GM19193 (cell line): Measurements from ENCODE around the gene NECTIN3.

Experiments used
- POLR2A ChIP-seq: IDR thresholded peaks from 4 replicates; pipeline ENCODE4 v1.6.1; 2011; ENCODE audit not compliant: insufficient read depth, insufficient read length; ENCODE audit errors: extremely low read depth

NECTIN3 gene

DNA sequence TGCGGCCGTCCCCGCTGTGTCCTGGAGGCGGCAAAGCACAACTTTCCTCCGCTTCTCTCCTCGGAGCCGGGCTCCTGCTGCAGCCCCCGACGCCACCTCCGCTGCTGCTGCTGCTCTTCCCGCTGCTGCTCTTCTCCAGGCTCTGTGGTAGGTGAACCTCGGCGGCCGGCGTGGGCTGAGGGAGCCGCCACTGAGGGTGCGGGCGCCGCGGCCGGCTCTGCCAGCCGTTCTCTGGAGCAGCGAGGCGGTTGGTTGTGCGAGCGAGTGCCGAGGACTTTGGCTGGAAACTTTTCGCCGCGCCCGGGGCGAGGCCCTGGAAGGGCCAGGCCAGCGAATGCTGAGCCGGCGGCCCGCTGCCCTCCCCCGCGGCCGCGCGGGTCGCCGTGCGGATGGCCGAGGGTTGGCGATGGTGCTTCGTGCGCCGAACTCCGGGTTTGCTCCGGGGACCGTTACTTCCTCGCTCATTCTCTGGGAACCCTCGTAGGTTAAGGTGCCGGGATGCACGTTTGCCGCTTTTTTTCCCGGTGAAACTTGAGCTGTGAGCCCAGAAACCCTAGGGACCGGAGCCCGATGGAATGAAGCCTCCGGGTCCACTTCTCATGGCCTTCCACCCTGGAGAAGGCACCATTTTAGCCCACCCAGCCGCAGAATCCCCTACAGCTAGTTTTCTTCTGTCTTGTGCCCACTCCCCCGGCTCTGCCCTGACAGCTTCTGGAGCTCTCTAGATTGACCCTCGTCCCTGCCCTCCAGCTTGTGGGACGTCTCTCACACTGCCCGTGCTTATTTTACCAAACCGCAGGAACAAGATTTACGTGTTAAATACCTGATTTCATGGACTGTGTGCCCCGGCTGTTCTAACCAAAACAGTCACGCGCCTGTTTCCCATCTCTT lies 660 bp downstream of the NECTIN3 start:
- no peak for TF ChIP-seq POLR2A

- no peak for TF ChIP-seq POLR2A
These were observed 1.6 kb downstream of the NECTIN3 start for GRCh38 chr3:111073218-111073617.

DNA sequence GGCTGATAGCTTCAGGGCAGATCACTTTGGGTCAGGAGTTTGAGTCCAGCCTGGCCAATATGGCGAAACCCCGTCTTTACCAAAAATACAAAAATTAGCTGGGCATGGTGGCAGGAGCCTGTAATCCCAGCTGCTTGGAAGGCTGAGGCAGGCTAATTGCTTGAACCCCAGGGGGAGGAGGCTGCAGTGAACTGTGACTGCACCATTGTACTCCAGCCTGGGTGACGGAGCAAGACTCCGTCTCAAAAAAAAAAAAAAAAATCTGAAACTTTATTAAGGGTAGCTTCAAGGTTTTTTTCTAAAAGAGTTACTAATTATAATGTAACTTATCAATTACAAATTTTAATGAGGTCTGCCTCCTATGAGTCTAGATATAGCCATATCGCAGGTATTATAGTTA lies 5.1 kb downstream of the NECTIN3 start:
- TF ChIP-seq POLR2A = no peak

- no peak for TF ChIP-seq POLR2A
These were observed 5.8 kb downstream of the NECTIN3 start for GRCh38 chr3:111077369-111077768.

DNA sequence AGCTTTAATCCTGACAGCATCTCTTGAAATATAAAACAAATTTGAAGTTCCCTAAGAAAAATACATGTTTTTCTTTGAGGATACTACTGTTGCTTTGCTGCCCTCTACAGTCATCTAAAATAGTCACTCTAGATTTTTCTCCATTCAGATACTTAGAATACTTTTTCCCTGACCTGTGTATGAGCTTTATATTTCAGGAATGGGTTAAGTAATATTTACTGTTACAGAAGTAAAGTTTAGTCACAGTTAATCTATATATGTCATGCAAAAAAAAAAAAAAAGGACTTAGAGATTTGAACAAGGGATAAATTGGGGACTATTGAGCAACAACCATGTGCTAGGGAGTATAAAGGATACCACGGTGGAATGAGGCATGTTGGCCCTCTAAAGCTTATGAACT lies 8.8 kb downstream of the NECTIN3 start:
- no peak for TF ChIP-seq POLR2A

- TF ChIP-seq POLR2A = no peak
These were observed 9.5 kb downstream of the NECTIN3 start for GRCh38 chr3:111081008-111081545.

DNA sequence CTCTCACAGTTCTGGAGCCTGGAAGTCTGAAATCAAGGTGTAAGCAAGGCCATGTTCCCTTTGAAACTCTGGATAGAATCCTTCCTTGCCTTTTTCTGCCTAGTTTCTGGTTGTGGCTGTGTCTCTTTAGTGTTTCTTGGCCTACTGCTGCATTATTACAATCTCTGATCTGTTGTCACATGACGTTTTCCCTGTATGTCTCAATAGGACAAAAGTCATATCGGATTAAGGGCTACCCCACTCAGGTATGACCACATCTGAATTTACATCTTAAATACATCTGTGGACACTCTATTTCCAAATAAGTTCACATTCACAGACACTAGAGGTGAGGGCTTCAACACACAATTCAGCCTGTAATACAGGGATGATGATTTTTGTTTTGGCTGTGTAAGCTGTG lies 13.3 kb downstream of the NECTIN3 start:
- no peak for TF ChIP-seq POLR2A

DNA sequence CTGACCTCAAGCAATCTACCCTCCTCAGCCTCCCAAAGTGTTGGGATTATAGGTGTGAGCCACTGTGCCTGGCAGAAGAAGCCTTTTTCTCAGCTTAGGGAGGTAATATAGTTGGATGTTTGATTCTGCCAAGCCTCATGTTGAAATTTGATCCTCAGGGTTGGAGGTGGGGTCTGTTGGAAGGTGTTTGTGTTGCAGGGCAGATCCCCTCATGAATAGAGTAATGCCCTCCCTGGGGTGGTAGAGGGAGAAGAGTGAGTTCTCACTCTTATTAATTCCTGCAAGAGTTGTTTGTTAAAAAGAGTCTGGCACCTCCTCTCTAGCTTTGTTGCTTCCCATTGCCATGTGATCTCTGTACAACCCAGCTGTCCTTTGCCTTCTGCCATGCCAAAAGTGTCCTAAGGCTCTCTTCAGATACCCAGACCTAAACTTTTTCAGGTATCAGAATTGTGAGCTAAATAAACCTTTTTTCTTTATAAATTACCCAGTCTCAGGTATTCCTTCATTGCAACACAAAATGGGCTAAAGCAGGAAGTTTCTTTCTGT lies 16.4 kb downstream of the NECTIN3 start:
- TF ChIP-seq POLR2A = no peak

DNA sequence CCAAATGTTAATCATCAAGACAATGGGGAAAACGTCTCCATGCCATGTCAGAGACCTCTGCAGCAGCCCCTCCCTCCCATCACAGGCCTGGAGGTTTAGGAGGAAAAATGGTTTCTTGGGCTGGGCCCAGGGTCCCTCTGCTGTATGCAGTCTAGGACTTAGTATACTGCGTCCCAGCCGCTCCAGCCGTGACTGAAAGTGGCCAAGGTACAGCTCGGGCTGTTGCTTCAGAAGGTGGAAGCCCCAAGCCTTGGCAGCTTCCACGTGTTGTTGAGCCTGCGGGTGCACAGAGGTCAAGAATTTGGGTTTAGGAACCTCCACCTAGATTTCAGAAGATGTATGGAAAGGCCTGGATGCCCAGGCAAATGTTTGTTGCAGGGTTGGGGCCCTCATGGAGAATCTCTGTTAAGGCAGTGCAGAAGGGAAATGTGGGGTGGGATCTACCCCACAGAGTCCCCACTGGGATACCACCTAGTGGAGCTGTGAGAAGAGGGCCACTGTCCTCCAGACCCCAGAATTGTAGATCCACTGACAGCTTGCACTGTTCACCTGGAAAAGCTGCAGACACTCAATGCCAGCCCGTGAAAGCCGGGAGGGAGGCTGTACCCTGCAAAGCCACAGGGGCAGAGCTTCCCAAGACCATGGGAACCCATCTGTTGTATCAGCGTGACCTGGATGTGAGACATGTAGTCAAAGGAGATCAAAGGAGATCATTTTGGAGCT lies 25.0 kb downstream of the NECTIN3 start:
- no peak for TF ChIP-seq POLR2A

- no peak for TF ChIP-seq POLR2A
These were observed 32.2 kb downstream of the NECTIN3 start for GRCh38 chr3:111103807-111104206.

- no peak for TF ChIP-seq POLR2A
These were observed 35.5 kb downstream of the NECTIN3 start for GRCh38 chr3:111106993-111107661.

DNA sequence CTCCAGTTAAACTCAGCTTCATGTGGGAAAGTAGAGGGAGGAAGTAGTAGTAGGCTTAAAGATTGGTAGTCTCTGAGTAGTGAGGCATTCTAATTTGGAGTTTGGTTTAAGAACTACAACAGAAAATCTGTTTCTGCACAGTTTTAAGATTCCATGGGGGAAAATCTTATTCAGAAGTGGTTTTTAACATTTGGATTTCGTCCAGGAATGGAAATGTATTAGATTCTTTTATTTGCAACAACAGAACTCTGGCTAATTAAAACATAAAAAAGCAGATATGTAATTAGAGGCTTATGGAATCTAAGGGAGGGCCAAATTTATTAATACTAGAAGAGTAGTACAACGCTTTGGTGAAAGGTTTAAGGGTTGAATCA lies 36.0 kb downstream of the NECTIN3 start:
- TF ChIP-seq POLR2A = no peak

- no peak for TF ChIP-seq POLR2A
These were observed 41.3 kb downstream of the NECTIN3 start for GRCh38 chr3:111112913-111113312.

- TF ChIP-seq POLR2A = no peak
These were observed 57.3 kb downstream of the NECTIN3 start for GRCh38 chr3:111128884-111129283.

GRCh38 chr3:111130827-111131226 lies 59.2 kb downstream of the NECTIN3 start:
- no peak for TF ChIP-seq POLR2A
